Measurements from ENCODE around the gene DCUN1D3.

- TF ChIP-seq, protein P1, sequence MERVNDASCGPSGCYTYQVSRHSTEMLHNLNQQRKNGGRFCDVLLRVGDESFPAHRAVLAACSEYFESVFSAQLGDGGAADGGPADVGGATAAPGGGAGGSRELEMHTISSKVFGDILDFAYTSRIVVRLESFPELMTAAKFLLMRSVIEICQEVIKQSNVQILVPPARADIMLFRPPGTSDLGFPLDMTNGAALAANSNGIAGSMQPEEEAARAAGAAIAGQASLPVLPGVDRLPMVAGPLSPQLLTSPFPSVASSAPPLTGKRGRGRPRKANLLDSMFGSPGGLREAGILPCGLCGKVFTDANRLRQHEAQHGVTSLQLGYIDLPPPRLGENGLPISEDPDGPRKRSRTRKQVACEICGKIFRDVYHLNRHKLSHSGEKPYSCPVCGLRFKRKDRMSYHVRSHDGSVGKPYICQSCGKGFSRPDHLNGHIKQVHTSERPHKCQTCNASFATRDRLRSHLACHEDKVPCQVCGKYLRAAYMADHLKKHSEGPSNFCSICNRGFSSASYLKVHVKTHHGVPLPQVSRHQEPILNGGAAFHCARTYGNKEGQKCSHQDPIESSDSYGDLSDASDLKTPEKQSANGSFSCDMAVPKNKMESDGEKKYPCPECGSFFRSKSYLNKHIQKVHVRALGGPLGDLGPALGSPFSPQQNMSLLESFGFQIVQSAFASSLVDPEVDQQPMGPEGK (CRISPR knock-in tag; IDR thresholded peaks at IDR 0.05; ENCODE audit: borderline replicate concordance), result no peak
- no peak for TF ChIP-seq ZFP30 (CRISPR knock-in tag; IDR thresholded peaks at IDR 0.05)
- TF ChIP-seq, protein P2, sequence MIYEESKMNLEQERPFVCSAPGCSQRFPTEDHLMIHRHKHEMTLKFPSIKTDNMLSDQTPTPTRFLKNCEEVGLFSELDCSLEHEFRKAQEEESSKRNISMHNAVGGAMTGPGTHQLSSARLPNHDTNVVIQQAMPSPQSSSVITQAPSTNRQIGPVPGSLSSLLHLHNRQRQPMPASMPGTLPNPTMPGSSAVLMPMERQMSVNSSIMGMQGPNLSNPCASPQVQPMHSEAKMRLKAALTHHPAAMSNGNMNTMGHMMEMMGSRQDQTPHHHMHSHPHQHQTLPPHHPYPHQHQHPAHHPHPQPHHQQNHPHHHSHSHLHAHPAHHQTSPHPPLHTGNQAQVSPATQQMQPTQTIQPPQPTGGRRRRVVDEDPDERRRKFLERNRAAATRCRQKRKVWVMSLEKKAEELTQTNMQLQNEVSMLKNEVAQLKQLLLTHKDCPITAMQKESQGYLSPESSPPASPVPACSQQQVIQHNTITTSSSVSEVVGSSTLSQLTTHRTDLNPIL (CRISPR knock-in tag; IDR thresholded peaks at IDR 0.05; ENCODE audit: low read depth), result no peak
- no peak for TF ChIP-seq ZNF565 (CRISPR knock-in tag; conservative IDR thresholded peaks at IDR 0.05; ENCODE audit: low read depth)
- no peak for TF ChIP-seq PPARA (CRISPR knock-in tag; IDR thresholded peaks at IDR 0.05; ENCODE audit: borderline replicate concordance)
- no peak for TF ChIP-seq ZNF70 (CRISPR knock-in tag; IDR thresholded peaks at IDR 0.05)
- no peak for TF ChIP-seq TOX (CRISPR knock-in tag; IDR thresholded peaks at IDR 0.05; ENCODE audit: borderline replicate concordance)
- no peak for TF ChIP-seq CSRNP3 (CRISPR knock-in tag; IDR thresholded peaks at IDR 0.05)
- no peak for TF ChIP-seq ZNF8 (CRISPR knock-in tag; IDR thresholded peaks at IDR 0.05)
- no peak for TF ChIP-seq ZC3H10 (CRISPR knock-in tag; IDR thresholded peaks at IDR 0.05)
- TF ChIP-seq ISL1 (CRISPR knock-in tag; IDR thresholded peaks at IDR 0.05), result no peak
- no peak for TF ChIP-seq ESRRG (CRISPR knock-in tag; IDR thresholded peaks at IDR 0.05)
- no peak for TF ChIP-seq TCF4 (CRISPR knock-in tag; IDR thresholded peaks at IDR 0.05; ENCODE audit: borderline replicate concordance)
- TF ChIP-seq ARNTL (CRISPR knock-in tag; IDR thresholded peaks at IDR 0.05; ENCODE audit: borderline replicate concordance, low read depth), result no peak
Observed at GRCh38 chr16:20931066-20931600, 31.0 kb upstream of the DCUN1D3 start.

Measured in SK-N-SH treated with all-trans-retinoic acid at 6 μM for 48 hours (cell line).